H9 (cell line): ENCODE measurements around the gene C1orf198. TPM values are rescaled to one million over a fixed set of nuclear protein-coding genes. Genes with fewer than 3 reads are reported as not detected.
A peak's percentile ranks its signal among the peaks of the same experiment; 100 is the strongest.

Experiments
- DNase-seq: peaks from one replicate; pipeline ENCODE4 v3.0.0-alpha.2; 2017
- H2AFZ ChIP-seq: one replicate; pipeline ENCODE4 v1.6.1; 2013; ENCODE audit warnings: mild to moderate bottlenecking, low read length, control low read depth, moderate library complexity
- H2AK5ac ChIP-seq: 2 replicates; pipeline ENCODE4 v1.6.1; 2013; ENCODE audit warnings: low read length, control low read depth, mixed read lengths; ENCODE audit not compliant: insufficient read length
- H2BK120ac ChIP-seq: one replicate; pipeline ENCODE4 v1.6.1; 2013; ENCODE audit warnings: low read depth, mild to moderate bottlenecking, low read length, control low read depth, inconsistent platforms; ENCODE audit not compliant: poor library complexity, severe bottlenecking
- H2BK12ac ChIP-seq: 2 replicates; pipeline ENCODE4 v1.6.1; 2013; ENCODE audit warnings: low read length, control low read depth, mixed read lengths, low read depth; ENCODE audit not compliant: insufficient read length
- H2BK15ac ChIP-seq: 2 replicates; pipeline ENCODE4 v1.6.1; 2013; ENCODE audit warnings: low read depth, low read length, control low read depth
- H2BK20ac ChIP-seq: one replicate; pipeline ENCODE4 v1.6.1; 2013; ENCODE audit warnings: low read depth, mild to moderate bottlenecking, low read length, control low read depth, inconsistent platforms; ENCODE audit not compliant: poor library complexity, severe bottlenecking
- H2BK5ac ChIP-seq: 2 replicates; pipeline ENCODE4 v1.6.1; 2013; ENCODE audit warnings: low read length, control low read depth, mixed read lengths; ENCODE audit not compliant: insufficient read length
- H3K14ac ChIP-seq: 2 replicates; pipeline ENCODE4 v1.6.1; 2013; ENCODE audit warnings: low read length, control low read depth; ENCODE audit not compliant: insufficient read depth
- H3K18ac ChIP-seq: 2 replicates; pipeline ENCODE4 v1.6.1; 2013; ENCODE audit warnings: low read depth, mild to moderate bottlenecking, mixed read lengths, low read length, control low read depth; ENCODE audit not compliant: insufficient read length
- H3K23ac ChIP-seq: 2 replicates; pipeline ENCODE4 v1.6.1; 2013; ENCODE audit warnings: low read length, control low read depth, mixed read lengths, low read depth; ENCODE audit not compliant: insufficient read length
- H3K23me2 ChIP-seq: 2 replicates; pipeline ENCODE4 v1.6.1; 2013; ENCODE audit warnings: low read depth, mild to moderate bottlenecking, mixed read lengths, low read length, control low read depth; ENCODE audit not compliant: insufficient read length, poor library complexity, severe bottlenecking
- H3K27ac ChIP-seq: 2 replicates; pipeline ENCODE4 v1.5.1; 2013; ENCODE audit warnings: low read length, control low read depth, mixed read lengths, low read depth; ENCODE audit not compliant: insufficient read length
- H3K27me3 ChIP-seq: 2 replicates; pipeline ENCODE4 v1.6.1; 2013; ENCODE audit warnings: low read length, control low read depth, inconsistent platforms; ENCODE audit not compliant: insufficient read depth
- H3K4ac ChIP-seq: 2 replicates; pipeline ENCODE4 v1.6.1; 2013; ENCODE audit warnings: low read depth, mild to moderate bottlenecking, control low read depth, inconsistent platforms, low read length, moderate library complexity
- H3K4me1 ChIP-seq: 2 replicates; pipeline ENCODE4 v1.6.1; 2013; ENCODE audit warnings: low read length, control low read depth, inconsistent platforms; ENCODE audit not compliant: insufficient read depth
- H3K4me2 ChIP-seq: 2 replicates; pipeline ENCODE4 v1.6.1; 2013; ENCODE audit warnings: low read length, control low read depth, mixed read lengths; ENCODE audit not compliant: insufficient read length, insufficient read depth
- H3K56ac ChIP-seq: 2 replicates; pipeline ENCODE4 v1.6.1; 2013; ENCODE audit warnings: low read depth, mild to moderate bottlenecking, mixed read lengths, low read length, control low read depth; ENCODE audit not compliant: insufficient read length
- H3K79me1 ChIP-seq: 2 replicates; pipeline ENCODE4 v1.6.1; 2013; ENCODE audit warnings: low read depth, mild to moderate bottlenecking, moderate library complexity, low read length, control low read depth, inconsistent platforms; ENCODE audit not compliant: insufficient read depth, poor library complexity, severe bottlenecking
- H3K79me2 ChIP-seq: 2 replicates; pipeline ENCODE4 v1.6.1; 2013; ENCODE audit warnings: low read length, control low read depth, inconsistent platforms; ENCODE audit not compliant: insufficient read depth
- H3K9ac ChIP-seq: 2 replicates; pipeline ENCODE4 v1.6.1; 2013; ENCODE audit warnings: low read length, control low read depth, mixed read lengths; ENCODE audit not compliant: insufficient read length; ENCODE audit errors: extremely low read depth
- H3K9me3 ChIP-seq: one replicate; pipeline ENCODE4 v1.6.1; 2013; ENCODE audit warnings: low read depth, low read length, inconsistent platforms; ENCODE audit not compliant: control insufficient read depth
- H3T11ph ChIP-seq: one replicate; pipeline ENCODE4 v1.6.1; 2013; ENCODE audit warnings: mild to moderate bottlenecking, low read length, control low read depth, inconsistent platforms
- H4K20me1 ChIP-seq: one replicate; pipeline ENCODE4 v1.6.1; 2013; ENCODE audit not compliant: control insufficient read depth, insufficient read length, insufficient read depth
- H4K5ac ChIP-seq: 2 replicates; pipeline ENCODE4 v1.6.1; 2013; ENCODE audit warnings: low read depth, mild to moderate bottlenecking, mixed read lengths, low read length, control low read depth; ENCODE audit not compliant: insufficient read length
- H4K8ac ChIP-seq: replicated peaks from 2 replicates; pipeline ENCODE4 v1.6.1; 2013; ENCODE audit warnings: low read length, control low read depth, mixed read lengths, low read depth; ENCODE audit not compliant: insufficient read length
- H4K91ac ChIP-seq: 2 replicates; pipeline ENCODE4 v1.6.1; 2013; ENCODE audit warnings: low read depth, mild to moderate bottlenecking, moderate library complexity, mixed read lengths, low read length, control low read depth; ENCODE audit not compliant: insufficient read length
- H3K27ac Mint-ChIP-seq, 3 experiments: 2 replicates in 2 of 3; 3 replicates in 1 of 3; pipeline ENCODE4 v1.8.0; 2020 to 2021; ENCODE audit warnings: mixed read lengths in 3 of 3, mild to moderate bottlenecking in 1 of 3, moderate library complexity in 1 of 3
- H3K27me3 Mint-ChIP-seq: 2 replicates; pipeline ENCODE4 v1.8.0; 2021; ENCODE audit warnings: low read depth, mild to moderate bottlenecking, moderate library complexity, mixed read lengths
- H3K36me3 Mint-ChIP-seq, 3 experiments: 2 replicates in 2 of 3; 3 replicates in 1 of 3; pipeline ENCODE4 v1.8.0; 2020 to 2021; ENCODE audit warnings: low read depth in 3 of 3, mixed read lengths in 3 of 3; ENCODE audit not compliant: insufficient read depth in 1 of 3
- H3K4me1 Mint-ChIP-seq, 2 experiments: 2 replicates each; pipeline ENCODE4 v1.8.0; 2020; ENCODE audit warnings: mixed read lengths in 2 of 2
- H3K4me3 Mint-ChIP-seq, 2 experiments: 2 replicates in 1 of 2; 3 replicates in 1 of 2; pipeline ENCODE4 v1.8.0; 2020 to 2021; ENCODE audit warnings: mild to moderate bottlenecking in 2 of 2, mixed read lengths in 2 of 2, moderate library complexity in 1 of 2
- H3K9me3 Mint-ChIP-seq, 2 experiments: 2 replicates in 1 of 2; 3 replicates in 1 of 2; pipeline ENCODE4 v1.8.0; 2020; ENCODE audit warnings: mild to moderate bottlenecking in 2 of 2, mixed read lengths in 2 of 2, moderate library complexity in 1 of 2
- WGBS: extraction: QIAGEN DNeasy Blood & Tissue Kit; methylation state at CpG from one replicate; pipeline ENCODE4 v1.1.7; 2013; ENCODE audit warnings: missing lambda C conversion rate, low lambda C conversion rate, mixed read lengths; ENCODE audit not compliant: insufficient read length; ENCODE audit errors: extremely low coverage; 5-methylcytosine and 5-hydroxymethylcytosine counted together
- total RNA-seq: library from RNA; stranded (reverse); gene quantifications from 2 replicates; pipeline ENCODE4 v1.2.1, GENCODE V29; 2021
- TF ChIP-seq, protein P1 (sequence below): fragments of 200-600 bp; sonication (generic); conservative IDR thresholded peaks from 3 replicates; pipeline ENCODE4 v1.8.0; 2021; ENCODE audit warnings: antibody characterized with exemption, mild to moderate bottlenecking

C1orf198 gene
- total RNA-seq, 1 experiment from 2014 or later = 28.9 TPM

DNA sequence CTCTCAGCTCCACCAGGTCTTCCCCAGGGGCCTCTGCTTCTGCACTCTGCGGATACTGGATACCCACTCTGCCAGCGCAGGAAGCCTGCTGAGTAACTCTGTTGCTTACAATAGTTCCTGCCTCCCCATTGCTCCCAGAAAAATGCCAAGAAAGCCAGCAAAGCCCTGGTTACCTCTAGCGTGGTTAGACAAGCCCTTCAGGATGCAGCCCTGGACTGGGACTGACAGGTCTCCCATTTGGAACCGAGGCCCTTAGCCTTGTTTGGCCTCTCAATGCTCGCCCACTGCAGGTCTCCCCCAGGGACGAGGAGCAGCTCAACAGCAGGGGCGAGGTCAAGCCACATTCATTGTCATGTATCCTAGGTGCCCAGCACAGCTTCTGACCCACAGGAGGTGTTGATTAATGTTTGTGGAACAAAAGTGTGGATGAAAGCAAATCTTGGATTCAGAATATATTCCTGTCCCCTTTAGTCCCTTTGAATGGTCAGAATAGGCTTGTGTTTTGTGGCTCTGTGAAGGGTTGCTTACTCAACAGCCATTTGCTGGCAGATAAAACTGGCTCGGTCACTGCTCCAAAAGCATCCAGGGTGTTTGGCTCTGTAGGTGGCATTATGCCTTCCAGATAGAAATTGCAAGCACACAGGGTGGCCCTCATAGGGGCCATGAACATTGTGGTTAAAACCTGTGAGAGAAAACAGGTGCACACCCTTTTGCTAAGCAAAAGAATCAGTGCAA lies 58.9 kb downstream of the C1orf198 start:
- Histone ChIP-seq H4K91ac (no peak overlapping the region), H3K23ac (no peak overlapping the region), H3K4ac (no peak overlapping the region), H4K5ac (no peak overlapping the region), H3K4me2 (no peak overlapping the region), H4K20me1 (no peaks in the 10 kb centered on the region), H3K9me3 (no peaks in the 10 kb centered on the region), H3K27me3 (no peaks in the 10 kb centered on the region; the same call in 1 of the 2 replicates), H3T11ph (no peak overlapping the region), H3K4me1 (no peaks in the 10 kb centered on the region), H2BK120ac (no peak overlapping the region), H3K79me1 (no peaks in the 10 kb centered on the region), H3K23me2 (no peaks in the 10 kb centered on the region), H3K56ac (no peak overlapping the region), H2BK15ac (no peak overlapping the region), H3K18ac (no peak overlapping the region), H3K14ac (no peak overlapping the region), H3K27ac (no peak overlapping the region), H2BK20ac (no peak overlapping the region), H2AK5ac (no peak overlapping the region), H3K79me2 (no peaks in the 10 kb centered on the region), H2BK5ac (no peak overlapping the region), H2AFZ (no peak overlapping the region), H3K9ac (no peak overlapping the region), H4K8ac (no peak overlapping the region), H2BK12ac (no peak overlapping the region)
- no CpG with 5 or more reads among the region's 8 CpGs for WGBS
- Mint-ChIP-seq H3K27ac (peak overlapping the region in 1 of 3 experiments; percentile 21; a peak in 1 of 7 replicates), H3K9me3 (peaks cover 12 to 13% of the 10 kb centered on the region in 2 experiments), H3K36me3 (peaks cover 0 to 6% (median 0%) of the 10 kb centered on the region in 3 experiments; a peak in 2 of 7 replicates), H3K4me1 (0 out of 4 replicates have a peak, but pooled peaks cover 0 to 3% of the 10 kb centered on the region in 2 experiments), H3K27me3 (peaks cover 63% of the 10 kb centered on the region), H3K4me3 (no peak overlapping the region)
- TF ChIP-seq, protein P1, sequence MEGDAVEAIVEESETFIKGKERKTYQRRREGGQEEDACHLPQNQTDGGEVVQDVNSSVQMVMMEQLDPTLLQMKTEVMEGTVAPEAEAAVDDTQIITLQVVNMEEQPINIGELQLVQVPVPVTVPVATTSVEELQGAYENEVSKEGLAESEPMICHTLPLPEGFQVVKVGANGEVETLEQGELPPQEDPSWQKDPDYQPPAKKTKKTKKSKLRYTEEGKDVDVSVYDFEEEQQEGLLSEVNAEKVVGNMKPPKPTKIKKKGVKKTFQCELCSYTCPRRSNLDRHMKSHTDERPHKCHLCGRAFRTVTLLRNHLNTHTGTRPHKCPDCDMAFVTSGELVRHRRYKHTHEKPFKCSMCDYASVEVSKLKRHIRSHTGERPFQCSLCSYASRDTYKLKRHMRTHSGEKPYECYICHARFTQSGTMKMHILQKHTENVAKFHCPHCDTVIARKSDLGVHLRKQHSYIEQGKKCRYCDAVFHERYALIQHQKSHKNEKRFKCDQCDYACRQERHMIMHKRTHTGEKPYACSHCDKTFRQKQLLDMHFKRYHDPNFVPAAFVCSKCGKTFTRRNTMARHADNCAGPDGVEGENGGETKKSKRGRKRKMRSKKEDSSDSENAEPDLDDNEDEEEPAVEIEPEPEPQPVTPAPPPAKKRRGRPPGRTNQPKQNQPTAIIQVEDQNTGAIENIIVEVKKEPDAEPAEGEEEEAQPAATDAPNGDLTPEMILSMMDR = no peak
- DNase-seq = no peak
